GM18867 (cell line): ENCODE data around the gene TRIM8.

Experiments used
- ATAC-seq: cut with Tn5 transposase; IDR thresholded peaks from one replicate; pipeline ENCODE4 v1.9.1; 2021; ENCODE audit warnings: mild to moderate bottlenecking, moderate library complexity; ENCODE audit not compliant: unreplicated experiment

The TRIM8 gene

DNA sequence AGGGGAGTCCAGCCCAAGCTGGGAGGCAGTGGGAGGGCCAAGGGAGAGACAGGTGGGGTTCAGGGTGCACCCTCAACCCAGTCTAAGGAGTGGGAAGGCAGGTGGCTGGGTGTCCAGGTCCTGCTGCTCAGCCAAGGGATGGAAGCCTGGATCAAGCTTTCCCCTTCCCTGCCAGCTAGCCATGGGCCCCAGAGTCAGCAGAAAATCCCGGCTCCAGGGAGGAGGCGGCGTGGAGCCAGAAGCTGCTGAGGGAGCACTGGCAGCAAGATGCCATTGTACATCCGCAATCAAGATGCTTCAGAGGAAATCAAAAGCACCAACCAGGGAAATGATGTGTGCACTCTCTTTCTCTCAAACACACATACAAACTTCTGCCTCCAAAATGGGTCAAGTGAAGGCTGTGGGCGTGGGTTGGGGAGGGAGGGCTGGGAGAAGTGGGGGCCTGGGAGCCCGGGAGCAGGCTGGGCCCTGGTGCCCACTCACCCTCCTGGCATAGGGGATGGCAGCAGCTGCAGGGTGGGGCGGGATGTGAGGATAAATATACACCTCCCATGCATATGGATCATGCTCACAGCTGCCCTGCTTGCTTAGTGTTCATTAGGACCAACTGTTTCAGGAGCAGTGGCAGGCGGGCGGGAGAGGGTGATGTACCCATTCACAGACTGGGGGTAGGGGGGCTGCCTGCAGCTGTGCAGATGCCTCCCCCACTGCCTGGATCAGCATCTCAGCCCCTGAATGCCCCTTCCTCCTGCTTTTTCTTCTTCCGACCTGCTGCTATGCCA is 24.2 kb downstream of the TRIM8 start:
- ATAC-seq: no peak

- no peak for ATAC-seq
These were observed 25.2 kb downstream of the TRIM8 start for GRCh38 chr10:102669206-102670064.

DNA sequence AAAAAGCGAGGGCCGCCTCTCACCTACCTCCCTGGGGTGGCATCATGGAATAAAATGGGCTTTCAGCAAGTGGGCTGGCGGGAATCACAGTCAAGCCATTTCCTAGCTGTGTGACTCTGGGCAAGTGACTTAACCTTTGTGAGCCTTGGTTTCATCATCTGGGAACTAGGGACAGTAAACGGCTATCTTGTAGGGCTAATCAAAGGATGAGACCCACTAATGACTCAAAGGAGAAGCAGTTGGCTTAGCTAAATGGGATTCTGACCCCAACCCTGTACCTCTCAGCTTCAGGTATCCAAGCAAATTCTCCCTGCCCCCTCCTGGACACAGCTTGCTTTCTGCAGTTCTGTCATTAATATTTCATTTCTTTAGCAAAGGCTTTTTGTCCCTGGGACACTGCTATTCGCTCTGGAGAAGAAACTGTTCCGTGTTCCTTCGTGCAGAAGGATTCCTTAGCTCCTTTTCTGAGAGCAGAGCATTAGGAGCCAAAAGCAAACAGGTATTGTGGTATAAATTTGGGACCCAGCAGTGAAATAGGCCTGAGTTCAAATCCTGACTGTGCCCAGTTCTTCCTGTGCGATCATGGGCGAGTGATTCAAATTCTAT is 25.9 kb downstream of the TRIM8 start:
- ATAC-seq: no peak

GRCh38 chr10:102670871-102671434 is 26.7 kb downstream of the TRIM8 start:
- ATAC-seq: no peak

- ATAC-seq: no peak
These were observed 29.0 kb downstream of the TRIM8 start for GRCh38 chr10:102673236-102673818.

GRCh38 chr10:102673819-102674511 is 29.7 kb downstream of the TRIM8 start:
- no peak for ATAC-seq

DNA sequence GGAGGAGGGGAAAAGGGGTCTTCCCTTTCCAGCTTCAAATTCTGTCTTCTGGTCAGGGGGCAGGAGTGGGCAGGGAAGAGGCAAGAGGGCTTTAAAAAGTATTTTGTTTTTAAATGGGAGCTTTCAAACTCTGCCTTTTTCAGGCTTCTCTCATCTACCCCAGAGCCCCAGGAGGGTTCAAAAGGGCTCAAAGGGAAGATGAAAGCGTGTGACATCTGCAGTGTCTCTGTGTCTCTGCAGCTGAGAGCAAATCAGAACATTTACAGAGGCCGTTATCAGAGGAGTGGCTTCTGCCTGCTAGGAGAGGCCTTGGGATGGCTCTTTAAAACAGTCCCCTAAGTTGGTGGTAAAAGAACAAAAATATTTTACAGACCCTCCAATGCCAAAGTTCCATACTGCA is 30.3 kb downstream of the TRIM8 start:
- ATAC-seq: no peak

DNA sequence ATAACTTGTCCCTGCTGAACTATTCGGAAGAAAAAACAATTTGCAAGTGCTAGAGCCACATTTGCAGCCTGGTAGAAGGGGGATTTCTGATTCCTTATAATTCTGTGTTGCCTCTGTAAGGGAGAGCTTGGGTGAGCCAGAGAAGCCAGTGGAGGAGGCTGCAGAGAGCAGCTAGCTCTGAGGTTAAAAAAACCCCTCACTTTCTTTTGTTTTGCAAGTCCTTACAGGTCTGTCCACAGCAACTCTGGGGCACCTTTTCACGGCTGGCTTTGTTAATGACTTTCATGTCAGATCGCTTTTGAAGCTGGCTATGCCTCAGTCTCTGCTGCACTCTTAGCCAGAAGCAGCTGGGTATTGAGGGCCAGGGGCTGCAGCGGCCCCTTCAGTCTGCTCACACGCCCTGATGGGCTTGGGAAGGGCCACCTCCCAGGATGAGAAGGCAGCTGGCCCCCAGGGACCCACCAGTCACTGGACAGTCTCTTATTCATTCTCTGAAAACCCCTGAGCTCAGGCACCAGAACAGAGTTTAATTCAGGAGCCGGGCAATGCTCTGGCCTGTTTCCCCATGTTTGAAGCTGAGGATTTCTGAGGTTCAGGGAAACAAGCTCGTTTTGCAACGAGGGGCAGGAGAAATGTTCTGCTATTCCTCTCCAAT is 30.9 kb downstream of the TRIM8 start:
- no peak for ATAC-seq

- ATAC-seq: no peak
These were observed 31.6 kb downstream of the TRIM8 start for GRCh38 chr10:102675666-102676533.

DNA sequence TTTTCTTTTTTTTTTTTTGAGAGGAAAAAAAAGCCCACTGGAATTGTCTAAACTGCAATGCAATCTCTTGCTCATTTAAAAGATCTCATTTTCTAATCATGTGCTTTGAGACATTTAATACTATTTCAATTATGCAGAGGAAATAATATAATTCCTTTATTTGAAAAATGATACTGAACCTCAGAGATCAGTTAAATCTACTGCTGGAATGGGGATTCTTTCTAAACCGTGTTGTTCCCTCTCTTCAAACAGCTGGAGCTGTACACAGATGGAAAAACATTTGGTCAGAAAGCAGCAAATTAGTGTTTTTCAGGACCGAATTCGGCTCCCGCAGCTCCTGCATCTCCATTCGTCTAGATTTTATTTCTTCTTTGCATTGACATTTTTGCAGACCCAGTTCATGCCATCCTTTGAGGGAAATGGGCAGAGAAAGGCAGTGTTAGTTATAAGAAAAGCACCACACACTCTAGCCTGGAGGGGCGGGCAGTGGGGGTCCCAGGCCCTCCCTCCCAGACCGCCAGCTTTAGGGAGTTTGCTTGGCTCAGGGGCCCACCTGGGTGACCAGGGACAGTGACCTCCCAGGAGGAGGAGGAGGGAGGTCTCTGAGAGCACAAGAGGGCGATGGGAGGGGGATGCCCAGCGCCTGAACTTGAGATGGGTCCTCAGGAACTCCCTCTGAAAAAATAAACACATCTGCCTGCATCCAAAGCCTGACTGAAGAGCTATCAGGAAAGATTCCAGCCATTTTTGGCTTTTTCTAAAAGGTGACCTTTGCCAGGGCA is 32.4 kb downstream of the TRIM8 start:
- no peak for ATAC-seq

GRCh38 chr10:102677331-102678067 is 33.2 kb downstream of the TRIM8 start:
- ATAC-seq: no peak

GRCh38 chr10:102678068-102678400 is 33.8 kb downstream of the TRIM8 start:
- ATAC-seq: no peak

- ATAC-seq: no peak
These were observed 34.6 kb downstream of the TRIM8 start for GRCh38 chr10:102678842-102679289.

DNA sequence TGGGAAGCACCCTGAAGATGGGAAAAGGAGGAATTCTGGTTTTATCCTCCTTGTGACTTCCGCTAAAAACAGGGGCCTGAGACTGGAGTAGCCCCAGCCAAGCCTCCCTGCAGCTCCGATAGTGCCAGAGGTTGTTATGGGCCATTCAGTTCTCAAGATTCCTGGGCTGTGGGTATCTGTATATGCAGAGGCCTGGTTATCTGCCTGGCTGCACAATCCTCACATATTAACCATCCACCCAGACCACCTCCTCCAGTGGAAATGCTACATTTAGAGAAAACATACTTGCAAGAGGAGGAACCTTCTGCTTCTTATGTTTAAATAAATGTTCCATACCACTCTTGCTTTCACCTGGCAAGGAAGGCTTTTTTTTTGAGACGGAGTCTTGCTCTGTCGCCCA is 35.3 kb downstream of the TRIM8 start:
- ATAC-seq: no peak

DNA sequence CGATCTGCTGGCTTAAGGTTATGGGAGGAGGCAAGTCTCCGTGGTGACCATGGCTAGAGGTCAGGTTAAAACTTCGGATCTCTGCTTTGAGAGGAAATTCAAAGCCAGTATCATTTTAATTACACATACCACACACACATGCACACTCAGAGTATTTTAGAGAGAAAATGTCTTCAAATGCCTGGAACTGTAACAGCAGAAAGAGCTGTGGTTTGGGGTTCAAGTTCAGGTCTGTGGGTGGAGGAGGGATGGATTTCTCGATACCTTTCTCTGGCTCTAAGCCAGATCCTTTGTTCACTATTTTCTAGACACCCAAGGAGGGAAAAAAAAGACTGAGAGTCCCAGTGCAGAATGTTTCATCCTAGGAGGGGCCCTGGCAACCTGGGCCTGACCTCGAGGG is 37.4 kb downstream of the TRIM8 start:
- no peak for ATAC-seq

DNA sequence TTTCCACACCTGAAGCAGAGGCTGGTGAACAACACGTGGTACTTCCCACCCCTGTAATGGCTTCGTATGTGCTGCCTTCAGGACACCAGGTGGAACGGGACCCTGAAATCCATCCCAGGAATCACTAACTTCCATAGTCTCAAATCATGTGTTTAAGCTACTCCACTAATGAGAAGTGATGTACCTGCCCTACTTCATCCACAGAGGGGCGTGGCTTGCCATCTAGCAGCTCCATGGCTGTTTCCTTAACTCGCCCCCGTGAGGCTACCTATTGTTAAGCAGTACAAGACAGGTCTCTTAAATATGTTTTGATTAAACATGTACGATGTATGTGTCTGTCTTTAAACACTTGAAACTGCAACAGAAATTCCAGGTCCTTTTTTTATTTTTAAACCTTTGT is 38.1 kb downstream of the TRIM8 start:
- no peak for ATAC-seq

- no peak for ATAC-seq
These were observed 38.7 kb downstream of the TRIM8 start for GRCh38 chr10:102682981-102683380.

DNA sequence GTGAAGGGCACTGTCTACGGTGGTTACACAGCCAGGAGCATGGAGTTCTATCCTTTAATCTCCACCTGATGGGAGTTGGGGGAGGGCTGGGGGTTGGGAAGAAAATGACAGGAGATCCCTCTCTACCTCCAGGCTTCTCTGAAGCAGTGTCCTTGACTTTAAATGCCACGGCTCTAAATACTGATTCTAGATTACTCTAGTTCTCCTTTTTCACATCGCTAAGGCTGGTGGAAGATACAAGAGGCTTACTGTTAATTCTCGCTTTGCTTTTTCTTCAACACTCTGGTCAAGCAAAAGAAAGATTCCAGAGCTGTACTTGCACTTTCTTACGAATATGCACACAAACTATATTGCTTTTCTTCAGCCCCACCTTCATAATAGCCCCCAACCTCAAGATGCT is 39.5 kb downstream of the TRIM8 start:
- ATAC-seq: no peak
